HCT116 (cell line): ENCODE results near the gene VASH1. TPM values are rescaled to one million over a fixed set of nuclear protein-coding genes. Genes with fewer than 3 reads are reported as not detected.

Source experiments
- ATAC-seq: fragments of 200-7000 bp; cut with Tn5 transposase; 2 replicates; pipeline ENCODE4 v1.9.1; 2020; ENCODE audit warnings: mild to moderate bottlenecking, moderate library complexity
- BruUV-seq: library from RNA; stranded (reverse); fragments of 400-500 nt; replicated peaks from 2 replicates; lab custom pipeline; 2021; lab: Mats Ljungman, UMichigan
- CTCF ChIA-PET: fragments of 300-600 bp; sonication (Branson Sonifier 250); formaldehyde crosslinking; loops from one replicate; lab custom pipeline; 2021; ENCODE audit warnings: antibody characterized with exemption; lab: Charles Lee
- POLR2A ChIA-PET: fragments of 300-600, 350-600 bp; sonication (Branson Sonifier 250); formaldehyde crosslinking; loops from one replicate; lab custom pipeline; 2021; ENCODE audit warnings: antibody characterized with exemption; lab: Charles Lee
- RAD21 ChIA-PET, 2 experiments: fragments of 300-600 bp; sonication (Branson Sonifier 250); formaldehyde crosslinking; loops; one replicate each; lab custom pipeline; 2023; ENCODE audit warnings: low total read pairs in 2 of 2; ENCODE audit not compliant: uncharacterized antibody in 2 of 2, unreplicated experiment in 2 of 2, low non-redundant PET in 1 of 2; lab: Charles Lee
- DNase-seq: peaks from one replicate; pipeline ENCODE4 v3.0.0-alpha.2; 2010; ENCODE audit warnings: low read depth, low spot score
- H2AFZ ChIP-seq: fragments of 200-600 bp; shearing (Covaris generic), sonication (generic); 2 replicates; pipeline ENCODE4 v1.6.1; 2017; ENCODE audit warnings: low read depth, mixed run types, mixed read lengths, antibody characterized with exemption, low read length; ENCODE audit not compliant: poor library complexity, severe bottlenecking
- H3K27ac ChIP-seq: 2 replicates; pipeline ENCODE4 v1.5.1; 2012; ENCODE audit warnings: low read depth, low read length
- H3K27me3 ChIP-seq: fragments of 200-600 bp; sonication (generic); 2 replicates; pipeline ENCODE4 v1.6.1; 2016; ENCODE audit warnings: mixed run types, low read length, mixed read lengths; ENCODE audit not compliant: insufficient read depth
- H3K36me3 ChIP-seq, 2 experiments: fragments of 200-500 bp in 1 of 2; fragments of 200-600 bp in 1 of 2; sonication (Bioruptor generic) in 1 of 2; sonication (generic) in 1 of 2; 2 replicates each; pipeline versions ENCODE4 v1.5.1 to v1.6.1; 2014 to 2016; ENCODE audit warnings: low read length in 2 of 2, inconsistent platforms in 1 of 2, mixed read lengths in 1 of 2, mixed run types in 1 of 2; ENCODE audit not compliant: insufficient read depth in 2 of 2, control insufficient read depth in 1 of 2
- H3K4me1 ChIP-seq, 2 experiments: fragments of 200-600 bp in 1 of 2; sonication (generic) in 1 of 2; 2 replicates each; pipeline versions ENCODE4 v1.5.1 to v1.6.1; 2012 to 2017; ENCODE audit warnings: low read length in 2 of 2, inconsistent platforms in 1 of 2, mild to moderate bottlenecking in 1 of 2, mixed read lengths in 1 of 2, mixed run types in 1 of 2, moderate library complexity in 1 of 2; ENCODE audit not compliant: insufficient read depth in 2 of 2, control insufficient read depth in 1 of 2
- H3K4me2 ChIP-seq: fragments of 200-600 bp; sonication (generic); 2 replicates; pipeline ENCODE4 v1.6.1; 2017; ENCODE audit warnings: mixed run types, low read length, mixed read lengths
- H3K4me3 ChIP-seq, 2 experiments: fragments of 200-600 bp in 1 of 2; sonication (generic) in 1 of 2; replicated peaks in 1 of 2; 2 replicates each; pipeline ENCODE4 v1.5.1; 2011 to 2016; ENCODE audit warnings: low read length in 2 of 2, control low read depth in 1 of 2, low read depth in 1 of 2, mild to moderate bottlenecking in 1 of 2, mixed read lengths in 1 of 2, mixed run types in 1 of 2
- H3K79me2 ChIP-seq: fragments of 200-600 bp; sonication (generic); 2 replicates; pipeline ENCODE4 v1.6.1; 2017; ENCODE audit warnings: mild to moderate bottlenecking, mixed run types, low read length, moderate library complexity, mixed read lengths; ENCODE audit not compliant: insufficient read depth
- H3K9ac ChIP-seq: fragments of 200-600 bp; sonication (generic); 2 replicates; pipeline ENCODE4 v1.6.1; 2016; ENCODE audit warnings: low read length, mixed read lengths
- H3K9me2 ChIP-seq: fragments of 200-600 bp; sonication (generic), shearing (Covaris generic); 2 replicates; pipeline ENCODE4 v1.6.1; 2017; ENCODE audit warnings: mixed run types, mild to moderate bottlenecking, moderate library complexity; ENCODE audit not compliant: insufficient read depth
- H3K9me3 ChIP-seq, 2 experiments: fragments of 200-500 bp in 1 of 2; fragments of 200-600 bp in 1 of 2; sonication (Bioruptor generic) in 1 of 2; sonication (generic) in 1 of 2; 2 replicates each; pipeline ENCODE4 v1.6.1; 2014 to 2017; ENCODE audit warnings: low read length in 2 of 2, mixed read lengths in 2 of 2, inconsistent platforms in 1 of 2, low read depth in 1 of 2, mild to moderate bottlenecking in 1 of 2, mixed run types in 1 of 2, moderate library complexity in 1 of 2; ENCODE audit not compliant: control insufficient read depth in 1 of 2, insufficient read depth in 1 of 2
- H4K20me1 ChIP-seq: fragments of 200-600 bp; sonication (generic), shearing (Covaris generic); 2 replicates; pipeline ENCODE4 v1.6.1; 2017; ENCODE audit warnings: mixed run types, mild to moderate bottlenecking, moderate library complexity; ENCODE audit not compliant: insufficient read depth
- ELF1 ChIP-seq: IDR thresholded peaks from 2 replicates; pipeline ENCODE4 v1.6.1; 2012; ENCODE audit warnings: low read depth, borderline replicate concordance
- MAX ChIP-seq: IDR thresholded peaks from 2 replicates; pipeline ENCODE4 v1.6.1; 2012
- POLR2A ChIP-seq: IDR thresholded peaks from 2 replicates; pipeline ENCODE4 v1.7.0; 2011; ENCODE audit warnings: borderline replicate concordance; ENCODE audit not compliant: insufficient read depth, insufficient read length; ENCODE audit errors: extremely low read depth
- RAD21 ChIP-seq: IDR thresholded peaks from 2 replicates; pipeline ENCODE4 v1.6.1; 2012; ENCODE audit warnings: low read depth, mild to moderate bottlenecking
- ZBTB33 ChIP-seq: IDR thresholded peaks from 2 replicates; pipeline ENCODE4 v1.6.1; 2011; ENCODE audit warnings: mild to moderate bottlenecking, low read length, moderate library complexity; ENCODE audit not compliant: insufficient replicate concordance; ENCODE audit errors: extremely low read depth
- intact Hi-C: fragments of 100-400 bp; cut with micrococcal nuclease; formaldehyde crosslinking; loops from 2 replicates; pipeline ENCODE4 v1.10.0; 2022
- total RNA-seq: library from RNA; stranded (reverse); gene quantifications from one replicate; pipeline ENCODE4 v1.2.1, GENCODE V29; 2021; ENCODE audit not compliant: unreplicated experiment

The VASH1 gene
- total RNA-seq, 1 experiment from 2014 or later = 13.3 TPM

GRCh38 chr14:76792422-76792821 lies 31.2 kb downstream of the VASH1 start:
- no peak overlapping the region for H3K4me2 ChIP-seq
- POLR2A ChIA-PET = no interaction called here
- RAD21 ChIA-PET = no interaction called here

More at GRCh38 chr14:76792422-76792821, 31.2 kb downstream of the VASH1 start:
- H3K36me3 ChIP-seq = peaks cover 17 to 29% of the 10 kb centered on the region in 2 experiments; a peak in 3 of 4 replicates
- H3K9me2 ChIP-seq = no peaks in the 10 kb centered on the region
- intact Hi-C loops = no loop called here
- ATAC-seq = no peak
- H2AFZ ChIP-seq = no peak overlapping the region
- DNase-seq = no peak
- TF ChIP-seq MAX (no peak), RAD21 (no peak), ZBTB33 (no peak), ELF1 (no peak), POLR2A (no peak)
- peaks cover 0 to 5% of the 10 kb centered on the region in 2 experiments; a peak in 2 of 4 replicates for H3K4me1 ChIP-seq
- H3K4me3 ChIP-seq = no peak overlapping the region
- H3K79me2 ChIP-seq = no peaks in the 10 kb centered on the region
- H3K9ac ChIP-seq = no peak overlapping the region
- BruUV-seq = no TSS peak
- CTCF ChIA-PET = no interaction called here
- no peaks in the 10 kb centered on the region for H3K27me3 ChIP-seq
- no peak overlapping the region for H3K27ac ChIP-seq
- H3K9me3 ChIP-seq = no peaks in the 10 kb centered on the region
- H4K20me1 ChIP-seq = no peaks in the 10 kb centered on the region
